Cortex of kidney (tissue), 1 donor: ENCODE data around the gene CALHM4.
"Not testable (repeated sequence)": the region's sequence is repeated elsewhere in the genome, so short reads cannot be mapped to it uniquely, and the experiment has no call there.

Source experiments
- DNase-seq: peaks from one replicate; lab custom pipeline; 2025; lab: John Stamatoyannopoulos, UW

The CALHM4 gene

DNA sequence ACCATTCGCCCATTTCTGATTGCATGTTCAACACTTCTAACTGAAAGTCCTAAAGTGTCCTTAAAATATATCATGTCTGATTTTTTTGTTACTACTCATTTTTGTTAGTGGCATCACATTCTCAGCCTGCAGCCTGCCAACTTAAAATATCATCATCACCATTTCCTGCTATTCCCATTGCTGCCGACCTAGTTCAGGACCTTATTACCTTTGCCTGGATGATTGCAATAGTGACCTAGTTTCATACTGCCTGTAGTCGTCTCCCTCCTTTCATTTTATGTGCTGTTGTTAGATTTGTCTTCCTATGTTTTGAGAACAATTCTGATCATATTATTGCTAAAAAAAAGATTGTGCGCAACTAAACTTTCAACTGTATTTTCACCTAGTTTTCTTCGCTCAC lies 23.9 kb downstream of the CALHM4 start:
- DNase-seq, result no peak

DNA sequence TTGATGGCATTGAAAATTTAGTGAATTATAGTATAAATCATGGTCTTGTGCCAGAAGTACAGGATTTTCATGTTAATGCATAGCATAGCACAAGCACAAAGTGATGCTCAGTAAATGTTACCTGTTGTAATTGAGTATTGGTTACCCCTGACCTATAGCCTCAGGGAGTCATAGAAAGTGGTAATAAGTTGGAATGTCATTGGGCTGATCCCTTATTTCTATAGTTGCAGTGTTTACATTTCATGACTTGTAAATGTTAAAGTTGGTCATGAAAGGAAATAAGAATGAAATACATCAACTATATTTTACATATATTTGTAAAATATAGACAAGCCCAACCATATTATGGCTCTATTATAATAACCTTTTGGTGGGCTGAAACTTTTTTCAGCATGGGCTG lies 24.8 kb downstream of the CALHM4 start:
- no peak for DNase-seq

DNA sequence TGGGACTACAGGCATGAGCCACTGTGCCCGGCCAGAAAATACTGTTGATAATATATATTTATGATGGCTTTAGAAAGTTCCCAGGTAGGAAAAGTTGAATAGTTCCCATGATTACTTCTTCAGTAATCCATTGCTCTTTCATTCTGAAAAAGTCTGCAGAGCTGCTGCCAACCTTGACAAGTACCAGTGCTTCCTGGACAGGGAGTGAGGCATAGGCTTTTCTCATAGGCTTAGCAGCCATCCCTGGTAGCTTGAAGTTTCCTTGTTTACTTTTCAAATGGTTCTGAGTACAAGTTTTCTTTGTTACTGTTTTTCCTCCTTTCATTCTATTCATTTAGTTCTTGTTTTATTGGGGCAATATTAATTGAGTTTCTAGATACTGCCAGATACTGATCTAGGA lies 25.6 kb downstream of the CALHM4 start:
- no peak for DNase-seq

DNA sequence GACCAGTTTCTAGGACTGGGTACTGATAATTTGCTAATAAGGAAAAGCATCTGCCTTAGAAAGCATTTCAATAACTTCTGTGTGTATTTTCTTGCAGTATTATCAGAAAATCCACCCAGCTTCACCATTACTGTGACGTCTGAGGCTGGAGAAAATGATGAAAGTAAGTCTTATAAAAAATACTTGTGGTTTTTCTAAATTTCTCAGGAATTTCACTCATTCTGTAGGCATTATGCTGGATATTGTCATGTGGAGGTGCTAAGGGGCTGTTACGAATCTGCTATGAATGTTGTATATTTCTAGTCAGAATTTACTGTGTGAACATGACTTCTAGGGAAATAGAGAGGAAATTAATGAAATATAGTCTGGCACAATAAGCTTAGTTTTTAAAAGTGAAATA lies 26.6 kb downstream of the CALHM4 start:
- no peak for DNase-seq

DNA sequence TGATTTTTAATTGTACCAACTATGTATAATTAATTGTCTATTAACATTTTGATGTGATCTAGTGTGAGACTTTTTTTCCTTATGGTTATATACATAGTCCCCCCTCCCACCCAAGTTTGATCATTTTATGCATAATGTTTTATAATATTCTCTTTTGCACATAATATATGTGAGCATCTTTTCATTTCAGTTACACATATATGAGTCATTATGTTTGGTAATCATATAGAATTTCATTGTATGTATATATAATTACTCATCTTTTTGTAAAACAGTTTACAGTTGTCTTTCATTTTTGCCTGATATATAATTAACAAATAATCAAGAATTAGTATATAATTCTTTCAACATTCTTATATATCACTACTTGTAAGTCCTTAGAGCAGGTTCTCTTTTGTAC lies 32.7 kb downstream of the CALHM4 start:
- DNase-seq, result no peak

DNA sequence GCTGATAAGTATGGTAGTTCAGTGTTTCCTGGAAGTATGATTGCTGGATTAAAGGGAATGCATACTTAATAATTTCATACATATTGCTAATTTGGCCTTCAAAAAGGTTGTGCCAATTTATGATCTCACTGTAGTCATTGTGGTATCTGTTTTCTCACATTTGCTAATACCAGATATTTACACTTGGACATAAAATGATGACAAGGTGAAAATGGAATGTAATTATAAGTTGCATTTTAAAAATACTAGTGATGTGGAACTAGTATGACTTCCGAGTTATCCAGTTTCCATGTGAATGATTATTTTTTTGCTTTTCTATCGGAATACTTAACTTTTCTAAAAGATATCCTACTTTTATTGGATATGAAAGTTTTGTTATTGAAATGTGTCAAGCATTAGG lies 33.2 kb downstream of the CALHM4 start:
- no peak for DNase-seq

DNA sequence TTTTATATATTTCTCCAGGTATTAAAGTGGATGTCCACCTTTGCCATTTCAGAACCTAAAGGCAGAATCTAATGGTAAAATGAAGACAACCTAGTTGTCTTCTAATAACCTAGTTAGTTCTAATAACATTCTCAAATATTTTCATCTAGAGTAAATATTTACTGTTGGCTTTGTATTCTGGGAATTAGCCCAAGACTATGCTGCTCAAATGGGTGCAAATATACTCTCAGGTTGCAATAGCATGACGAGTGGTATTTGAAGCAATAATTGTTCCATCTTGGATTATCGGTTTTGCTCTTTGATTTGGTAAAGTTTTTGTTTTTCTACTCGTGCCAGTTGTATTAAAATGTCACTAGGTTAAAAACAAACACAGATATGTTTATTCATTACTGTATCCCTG lies 41.7 kb downstream of the CALHM4 start:
- no peak for DNase-seq

DNA sequence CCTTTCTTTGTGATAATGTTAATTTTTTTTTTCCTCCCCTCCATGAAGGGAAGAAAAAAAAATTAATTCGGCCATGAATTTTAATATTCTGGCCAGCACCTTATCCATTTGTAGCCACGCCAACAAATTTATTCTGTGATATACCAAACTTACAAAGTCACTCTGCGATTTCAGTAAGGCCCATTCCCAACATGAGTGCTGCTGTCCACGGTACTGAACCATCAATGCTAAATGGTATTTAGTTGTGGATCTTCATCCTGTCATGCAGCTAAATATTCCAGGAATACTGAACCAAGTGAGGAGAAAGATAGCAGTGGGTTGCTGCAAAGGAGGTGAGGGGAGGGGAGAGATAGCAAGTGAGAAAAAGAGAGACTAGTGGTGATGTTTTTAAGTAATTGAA lies 43.3 kb downstream of the CALHM4 start:
- DNase-seq, result no peak

DNA sequence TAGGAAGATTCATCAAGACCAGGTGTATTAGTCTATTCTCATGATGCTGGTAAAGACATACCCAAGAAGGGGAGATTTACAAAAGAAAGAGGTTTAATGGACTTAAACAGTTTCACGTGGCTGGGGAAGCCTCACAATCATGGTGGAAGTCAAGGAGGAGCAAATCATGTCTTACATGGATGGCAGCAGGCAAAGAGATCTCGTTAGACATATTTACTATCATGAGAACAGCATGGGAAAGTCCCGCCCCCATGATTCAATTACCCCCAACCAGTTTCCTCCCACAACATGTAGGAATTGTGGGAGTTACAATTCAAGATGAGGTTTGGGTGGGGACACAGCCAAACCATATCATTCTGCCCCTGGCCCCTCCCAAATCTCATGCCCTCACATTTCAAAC lies 50.4 kb downstream of the CALHM4 start:
- not testable (repeated sequence) for DNase-seq

DNA sequence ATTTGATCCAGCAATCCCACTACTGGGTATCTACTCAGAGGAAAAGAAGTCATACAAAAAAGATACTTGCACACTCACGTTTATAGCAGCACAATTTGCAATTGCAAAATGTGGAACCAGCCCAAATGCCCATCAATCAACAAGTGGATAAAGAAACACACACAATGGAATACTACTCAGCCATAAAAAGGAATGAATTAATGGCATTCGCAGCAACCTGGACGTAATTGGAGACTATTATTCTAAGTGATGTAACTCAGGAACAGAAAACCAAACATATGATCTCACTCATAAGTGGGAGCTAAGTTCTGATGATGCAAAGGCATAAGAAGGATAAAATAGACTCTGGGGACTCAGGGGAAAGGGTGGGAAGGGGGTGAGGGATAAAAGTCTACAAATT lies 51.3 kb downstream of the CALHM4 start:
- DNase-seq, result not testable (repeated sequence)

DNA sequence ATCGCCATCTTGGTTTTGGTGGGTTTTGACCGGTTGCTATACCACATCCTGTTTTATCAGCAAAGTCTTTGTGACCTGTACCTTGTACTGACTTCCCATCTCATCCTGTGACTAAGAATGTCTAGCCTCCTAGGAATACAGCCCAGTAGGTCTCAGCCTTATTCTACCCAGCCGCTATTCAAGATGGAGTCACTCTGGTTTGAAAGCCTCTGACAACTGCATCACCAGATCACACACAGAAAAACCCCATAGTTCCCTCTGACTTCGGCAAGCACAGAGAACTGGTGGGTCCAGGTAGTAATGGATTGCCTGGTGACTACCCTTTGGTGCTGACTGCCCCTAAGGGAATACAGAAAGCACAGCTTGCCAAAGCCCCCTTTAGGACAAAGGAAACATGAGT lies 52.4 kb downstream of the CALHM4 start:
- DNase-seq, result no peak
